Coronary artery (tissue), 2 donors: ENCODE results near the gene TOMM20L.
"Not testable (repeated sequence)": the region's sequence is repeated elsewhere in the genome, so short reads cannot be mapped to it uniquely, and the experiment has no call there.

ENCODE experiments used
- DNase-seq: peaks from one replicate; pipeline ENCODE4 v3.0.0-alpha.2; 2017; ENCODE audit warnings: low spot score
- H3K27ac ChIP-seq, 2 donors: fragments of 200-600 bp; sonication (generic); one replicate each; pipeline ENCODE4 v1.5.1; 2016 to 2019
- H3K4me3 ChIP-seq: fragments of 200-600 bp; sonication (generic); 2 replicates; pipeline ENCODE4 v1.5.1; 2016; ENCODE audit warnings: mild to moderate bottlenecking, moderate library complexity
- CTCF ChIP-seq: fragments of 200-600 bp; sonication (generic); IDR thresholded peaks from one replicate; pipeline ENCODE4 v1.5.1; 2019; ENCODE audit warnings: antibody characterized with exemption

TOMM20L gene

GRCh38 chr14:58395812-58396788 is at the start of gene TOMM20L:
Gene TOMM20L, plus strand, starts transcription at chr14:58395930. Its CDS starts 28 bp downstream, at chr14:58395958.
- peak; percentile 74 for DNase-seq
- peak; percentile 82 for TF ChIP-seq CTCF
- Histone ChIP-seq H3K27ac (peak within 1 kb of the TSS; percentile 73 to 83), H3K4me3 (peak within 1 kb of the TSS; percentile 79)

GRCh38 chr14:58353516-58354299 is 42.0 kb upstream of the TOMM20L start:
- Histone ChIP-seq H3K27ac (no peak overlapping the region), H3K4me3 (peak overlapping the region; percentile 44)

GRCh38 chr14:58354808-58355207 is 40.9 kb upstream of the TOMM20L start:
- Histone ChIP-seq H3K4me3 (no peak overlapping the region), H3K27ac (no peak overlapping the region)
- no peak for DNase-seq
- no peak for TF ChIP-seq CTCF

More at GRCh38 chr14:58353516-58354299, 42.0 kb upstream of the TOMM20L start:
- no peak for DNase-seq
- TF ChIP-seq CTCF: no peak

- Histone ChIP-seq H3K4me3 (no peak overlapping the region), H3K27ac (no peak overlapping the region)
- no peak for TF ChIP-seq CTCF
- DNase-seq: no peak
These were observed 39.5 kb upstream of the TOMM20L start for GRCh38 chr14:58356268-58356667.

GRCh38 chr14:58362272-58362671 is 33.5 kb upstream of the TOMM20L start:
- H3K27ac ChIP-seq, H3K4me3 ChIP-seq, DNase-seq: not testable (repeated sequence)

- Histone ChIP-seq H3K27ac (no peak overlapping the region), H3K4me3 (no peak overlapping the region)
- TF ChIP-seq CTCF: no peak
- DNase-seq: no peak
These were observed 32.8 kb upstream of the TOMM20L start for GRCh38 chr14:58362798-58363412.

GRCh38 chr14:58364316-58364715 is 31.4 kb upstream of the TOMM20L start:
- no peak for DNase-seq
- no peak overlapping the region for H3K27ac ChIP-seq
- no peak for TF ChIP-seq CTCF
- no peak overlapping the region for H3K4me3 ChIP-seq
